Transverse colon (tissue), 4 donors: ENCODE measurements around the gene HYAL3.

Source experiments
- CTCF ChIP-seq, 5 experiments: fragments of 200-600 bp in 3 of 5; fragments of 450-650 bp in 2 of 5; sonication (generic) in 3 of 5; IDR thresholded peaks; 1 replicate in 2 of 5; 2 replicates in 3 of 5; pipeline ENCODE4 v1.5.1; 2016 to 2017; ENCODE audit warnings: antibody characterized with exemption in 5 of 5, inconsistent platforms in 3 of 5, mild to moderate bottlenecking in 2 of 5, moderate library complexity in 1 of 5
- EP300 ChIP-seq: sonication (generic); formaldehyde crosslinking; IDR thresholded peaks from one replicate; pipeline ENCODE4 v1.6.1; 2017; ENCODE audit warnings: antibody characterized with exemption, low read depth
- POLR2A ChIP-seq: fragments of 450-650 bp; IDR thresholded peaks from one replicate; pipeline ENCODE4 v1.6.1; 2016; ENCODE audit warnings: antibody characterized with exemption, mild to moderate bottlenecking, moderate library complexity
- POLR2AphosphoS5 ChIP-seq, 3 donors: sonication (generic); formaldehyde crosslinking; IDR thresholded peaks; one replicate each; pipeline ENCODE4 v1.6.1; 2016; ENCODE audit warnings: antibody characterized with exemption in 3 of 3

GRCh38 chr3:50293079-50293801, 6.0 kb downstream of the HYAL3 start:
- no peak for TF ChIP-seq CTCF (IDR thresholded peaks at IDR 0.05)
- no peak for TF ChIP-seq POLR2A
- no peak for TF ChIP-seq POLR2AphosphoS5 (IDR thresholded peaks at IDR 0.05)
- TF ChIP-seq EP300: no peak
